ENCODE measurements around the gene PTGS1. TPM values are rescaled to one million over a fixed set of nuclear protein-coding genes. Genes with fewer than 3 reads are reported as not detected.

PTGS1 gene
- polyA plus RNA-seq, 1 donor (not counting 4 experiments of a cell fraction or from before 2014, with no cell fraction given), result 4.5 TPM

GRCh38 chr9:122342323-122343050, 28.3 kb upstream of the PTGS1 start:
- Histone ChIP-seq H3K4me1 (ENCODE audit: control insufficient read depth, extremely low read depth, insufficient read depth, low read length) (peaks cover 4% of the 10 kb centered on the region), H3K4me2 (ENCODE audit: control insufficient read depth, extremely low read depth, insufficient read depth, low read depth, low read length) (no peak overlapping the region), H3K9me3 (ENCODE audit: control insufficient read depth, low read depth, low read length) (no peaks in the 10 kb centered on the region), H3K27ac (ENCODE audit: control insufficient read depth, insufficient read depth, low read length) (no peak overlapping the region), H4K20me1 (ENCODE audit: control insufficient read depth, extremely low read depth, insufficient read depth, low read length) (no peaks in the 10 kb centered on the region), H3K9ac (ENCODE audit: control insufficient read depth, extremely low read depth, insufficient read depth, low read length) (no peak overlapping the region), H3K9me1 (ENCODE audit: control insufficient read depth, extremely low read depth, insufficient read depth, low read length) (no peaks in the 10 kb centered on the region), H2AFZ (ENCODE audit: control insufficient read depth, low read length) (no peak overlapping the region), H3K4me3 (ENCODE audit: control insufficient read depth in 2 of 3, extremely low read depth in 1 of 3, insufficient read depth in 2 of 3, low read depth in 1 of 3, low read length in 3 of 3) (no peak overlapping the region), H3K27me3 (ENCODE audit: control insufficient read depth, extremely low read depth, insufficient read depth, low read length) (peaks cover 21% of the 10 kb centered on the region), H3K79me2 (ENCODE audit: control insufficient read depth, insufficient read depth, low read length) (no peaks in the 10 kb centered on the region), H3K36me3 (ENCODE audit: control insufficient read depth in 2 of 2, extremely low read depth in 1 of 2, insufficient read depth in 2 of 2, low read length in 2 of 2) (no peaks in the 10 kb centered on the region)
- FAIRE-seq, result no peak
- TF ChIP-seq, protein P1, sequence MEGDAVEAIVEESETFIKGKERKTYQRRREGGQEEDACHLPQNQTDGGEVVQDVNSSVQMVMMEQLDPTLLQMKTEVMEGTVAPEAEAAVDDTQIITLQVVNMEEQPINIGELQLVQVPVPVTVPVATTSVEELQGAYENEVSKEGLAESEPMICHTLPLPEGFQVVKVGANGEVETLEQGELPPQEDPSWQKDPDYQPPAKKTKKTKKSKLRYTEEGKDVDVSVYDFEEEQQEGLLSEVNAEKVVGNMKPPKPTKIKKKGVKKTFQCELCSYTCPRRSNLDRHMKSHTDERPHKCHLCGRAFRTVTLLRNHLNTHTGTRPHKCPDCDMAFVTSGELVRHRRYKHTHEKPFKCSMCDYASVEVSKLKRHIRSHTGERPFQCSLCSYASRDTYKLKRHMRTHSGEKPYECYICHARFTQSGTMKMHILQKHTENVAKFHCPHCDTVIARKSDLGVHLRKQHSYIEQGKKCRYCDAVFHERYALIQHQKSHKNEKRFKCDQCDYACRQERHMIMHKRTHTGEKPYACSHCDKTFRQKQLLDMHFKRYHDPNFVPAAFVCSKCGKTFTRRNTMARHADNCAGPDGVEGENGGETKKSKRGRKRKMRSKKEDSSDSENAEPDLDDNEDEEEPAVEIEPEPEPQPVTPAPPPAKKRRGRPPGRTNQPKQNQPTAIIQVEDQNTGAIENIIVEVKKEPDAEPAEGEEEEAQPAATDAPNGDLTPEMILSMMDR (optimal IDR thresholded peaks at IDR 0.05 in 1 of 3, IDR thresholded peaks at IDR 0.05 in 1 of 3, conservative IDR thresholded peaks at IDR 0.05 in 1 of 3; ENCODE audit: extremely low read depth in 1 of 3, insufficient read depth in 2 of 3, low read length in 3 of 3), result no peak
- no peak for TF ChIP-seq EZH2 (IDR thresholded peaks at IDR 0.05; ENCODE audit: low read length)
- dilution Hi-C loops (cut with MboI; ENCODE audit: extremely low pct_ligation_motif_present, low sequenced_read_pairs), result no loop called here
- no peak for DNase-seq (ENCODE audit: low read depth, low spot score)

DNA sequence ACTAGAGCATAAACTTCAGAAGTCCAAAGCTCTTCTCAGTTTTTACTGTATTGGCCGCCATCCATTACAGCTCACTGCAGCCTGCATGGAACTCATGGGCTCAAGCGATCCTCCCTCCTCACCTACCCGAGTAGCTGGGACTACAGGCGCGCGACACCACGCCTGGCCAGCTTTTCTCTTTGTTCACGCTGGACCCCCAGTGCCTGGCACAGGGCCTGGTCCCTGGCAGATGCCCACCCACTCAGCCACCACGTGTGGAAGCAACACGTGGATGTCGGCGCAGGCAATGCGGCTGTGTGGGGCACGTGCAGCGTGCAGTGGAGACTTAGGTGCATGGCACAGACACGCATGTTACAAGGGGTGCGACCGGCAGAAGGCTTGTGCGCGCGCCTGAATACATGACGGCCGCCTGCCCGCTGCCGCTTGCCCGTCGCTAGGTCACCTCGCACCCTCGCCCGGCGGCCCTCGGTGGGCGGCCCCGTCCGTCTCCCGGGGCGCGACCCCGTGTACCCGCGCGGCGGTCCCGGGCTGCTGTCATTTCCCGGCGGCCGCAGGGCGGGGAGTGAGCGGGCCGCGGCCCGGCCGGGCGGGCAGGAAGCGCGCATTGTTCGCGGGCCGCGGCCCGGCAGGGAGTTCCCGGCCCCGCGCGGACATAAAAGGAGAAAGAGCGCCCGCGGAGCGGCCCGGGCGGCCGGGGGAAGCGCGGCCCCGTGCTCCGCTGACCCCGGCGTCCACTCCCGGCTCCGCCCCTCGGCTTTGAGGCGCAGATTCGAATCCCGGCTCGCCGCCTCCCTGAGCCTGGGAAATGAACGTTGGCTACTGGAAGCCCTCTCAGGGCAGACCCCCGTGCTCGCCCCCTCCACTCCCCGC, 24.1 kb upstream of the PTGS1 start:
- Histone ChIP-seq H3K27me3 (ENCODE audit: control insufficient read depth, extremely low read depth, insufficient read depth, low read length) (peaks cover 5% of the 10 kb centered on the region), H3K4me2 (ENCODE audit: control insufficient read depth, extremely low read depth, insufficient read depth, low read depth, low read length) (peak overlapping the region; percentile 92), H3K4me1 (ENCODE audit: control insufficient read depth, extremely low read depth, insufficient read depth, low read length) (peaks cover 6% of the 10 kb centered on the region), H4K20me1 (ENCODE audit: control insufficient read depth, extremely low read depth, insufficient read depth, low read length) (no peaks in the 10 kb centered on the region), H3K36me3 (ENCODE audit: control insufficient read depth in 2 of 2, extremely low read depth in 1 of 2, insufficient read depth in 2 of 2, low read length in 2 of 2) (no peaks in the 10 kb centered on the region), H3K4me3 (ENCODE audit: control insufficient read depth in 2 of 3, extremely low read depth in 1 of 3, insufficient read depth in 2 of 3, low read depth in 1 of 3, low read length in 3 of 3) (peak overlapping the region; percentile 39 to 74 (median 65)), H3K79me2 (ENCODE audit: control insufficient read depth, insufficient read depth, low read length) (no peaks in the 10 kb centered on the region), H3K27ac (ENCODE audit: control insufficient read depth, insufficient read depth, low read length) (no peak overlapping the region), H3K9ac (ENCODE audit: control insufficient read depth, extremely low read depth, insufficient read depth, low read length) (peak overlapping the region; percentile 58), H3K9me1 (ENCODE audit: control insufficient read depth, extremely low read depth, insufficient read depth, low read length) (no peaks in the 10 kb centered on the region), H3K9me3 (ENCODE audit: control insufficient read depth, low read depth, low read length) (no peaks in the 10 kb centered on the region), H2AFZ (ENCODE audit: control insufficient read depth, low read length) (peak overlapping the region; percentile 83)
- DNase-seq (ENCODE audit: low read depth, low spot score), result no peak
- dilution Hi-C loops (cut with MboI; ENCODE audit: extremely low pct_ligation_motif_present, low sequenced_read_pairs), result no loop called here
- no peak for FAIRE-seq
- TF ChIP-seq, protein P1 (optimal IDR thresholded peaks at IDR 0.05 in 1 of 3, IDR thresholded peaks at IDR 0.05 in 1 of 3, conservative IDR thresholded peaks at IDR 0.05 in 1 of 3; ENCODE audit: extremely low read depth in 1 of 3, insufficient read depth in 2 of 3, low read length in 3 of 3), result no peak
- TF ChIP-seq EZH2 (IDR thresholded peaks at IDR 0.05; ENCODE audit: low read length), result no peak
